Esophagus (tissue), 2 donors: ENCODE measurements around the gene LAMA3. TPM values are rescaled to one million over a fixed set of nuclear protein-coding genes. Genes with fewer than 3 reads are reported as not detected.
A peak's percentile ranks its signal among the peaks of the same experiment; 100 is the strongest.

Experiments
- H3K27ac ChIP-seq, 2 donors: one replicate each; pipeline ENCODE4 v1.5.1; 2013; ENCODE audit warnings: low read depth in 2 of 2, mild to moderate bottlenecking in 2 of 2, inconsistent platforms in 1 of 2, low read length in 1 of 2, moderate library complexity in 1 of 2
- H3K27me3 ChIP-seq, 2 donors: one replicate each; pipeline ENCODE4 v1.6.1; 2013; ENCODE audit warnings: low read length in 2 of 2, control low read depth in 1 of 2, mild to moderate bottlenecking in 1 of 2; ENCODE audit not compliant: insufficient read depth in 2 of 2, control insufficient read depth in 1 of 2
- H3K36me3 ChIP-seq, 2 donors: one replicate each; pipeline ENCODE4 v1.6.1; 2013; ENCODE audit warnings: low read length in 1 of 2; ENCODE audit not compliant: control insufficient read depth in 2 of 2, insufficient read depth in 2 of 2
- H3K4me1 ChIP-seq, 2 donors: one replicate each; pipeline ENCODE4 v1.6.1; 2013; ENCODE audit warnings: low read length in 1 of 2; ENCODE audit not compliant: control insufficient read depth in 2 of 2, insufficient read depth in 2 of 2
- H3K4me3 ChIP-seq, 2 donors: one replicate each; pipeline ENCODE4 v1.5.1; 2013; ENCODE audit warnings: low read length in 2 of 2, mild to moderate bottlenecking in 2 of 2, low read depth in 1 of 2, moderate library complexity in 1 of 2
- H3K9me3 ChIP-seq, 2 donors: one replicate each; pipeline ENCODE4 v1.6.1; 2013; ENCODE audit warnings: mild to moderate bottlenecking in 2 of 2, low read depth in 1 of 2, low read length in 1 of 2, moderate library complexity in 1 of 2; ENCODE audit not compliant: control insufficient read depth in 2 of 2, insufficient read depth in 1 of 2
- WGBS, 2 donors: extraction: QIAGEN DNeasy Blood & Tissue Kit; methylation state at CpG; one replicate each; pipeline ENCODE4 v1.1.7; 2013; 5-methylcytosine and 5-hydroxymethylcytosine counted together
- polyA plus RNA-seq, 2 donors: library from polyadenylated mRNA; stranded (reverse); fragments of 200-250 nt; gene quantifications; one replicate each; pipeline ENCODE4 v1.2.3, GENCODE V29; 2013
- donor health status: healthy with polysubstance abuse.
- donor health status: Bipolar disorder and iron deficiency.

The LAMA3 gene
- polyA plus RNA-seq, 2 donors, result 8.0 to 11.5 TPM

DNA sequence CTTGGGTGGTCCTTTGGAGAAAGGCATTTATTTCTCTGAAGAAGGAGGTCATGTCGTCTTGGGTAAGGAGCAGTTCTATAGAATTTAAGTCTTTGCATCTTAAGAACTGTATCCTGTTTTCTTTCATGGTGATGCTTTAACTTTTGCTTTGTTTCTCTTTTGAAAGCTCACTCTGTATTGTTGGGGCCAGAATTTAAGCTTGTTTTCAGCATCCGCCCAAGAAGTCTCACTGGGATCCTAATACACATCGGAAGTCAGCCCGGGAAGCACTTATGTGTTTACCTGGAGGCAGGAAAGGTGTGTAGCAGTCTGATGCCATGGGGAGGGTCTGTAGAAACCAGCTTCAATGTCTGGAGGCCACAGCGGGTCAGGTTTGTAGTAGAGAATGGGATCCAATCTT is 260.6 kb downstream of the LAMA3 start:
- H3K36me3 ChIP-seq, result peaks cover 6 to 15% of the 10 kb centered on the region in 2 donors
- WGBS, 2 donors, result 83 to 85% methylated on average over 5 of the region's 5 CpGs

DNA sequence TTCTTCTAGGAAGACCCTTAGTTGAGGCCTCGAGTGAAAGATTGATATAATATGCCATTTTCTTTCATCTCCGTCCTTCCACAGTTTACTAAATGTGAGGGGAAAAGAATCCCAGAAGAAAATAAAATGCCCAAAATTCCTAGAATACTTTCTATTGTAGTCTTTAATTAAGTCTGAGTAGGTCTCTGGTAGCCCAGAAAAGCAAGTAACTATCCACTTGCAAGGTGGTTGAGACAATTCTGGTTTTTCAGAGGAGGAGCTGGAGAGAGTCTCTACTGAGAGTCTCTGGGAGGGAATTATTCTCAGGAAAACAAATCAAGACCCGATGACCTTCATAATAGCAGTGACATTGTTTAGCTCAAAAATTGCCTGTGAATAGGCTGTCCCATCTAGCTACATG is 261.4 kb downstream of the LAMA3 start:
- H3K36me3 ChIP-seq, result peaks cover 0 to 15% of the 10 kb centered on the region in 2 donors
- H3K27ac ChIP-seq, result no peak overlapping the region
- no peaks in the 10 kb centered on the region for H3K9me3 ChIP-seq
- WGBS, 2 donors, result 78 to 85% methylated on average over 3 of the region's 3 CpGs
- H3K4me3 ChIP-seq, result no peak overlapping the region
- H3K4me1 ChIP-seq, result no peaks in the 10 kb centered on the region
- no peaks in the 10 kb centered on the region for H3K27me3 ChIP-seq

More for the DNA sequence above, 260.6 kb downstream of the LAMA3 start:
- Histone ChIP-seq H3K9me3 (no peaks in the 10 kb centered on the region), H3K27me3 (no peaks in the 10 kb centered on the region), H3K27ac (no peak overlapping the region), H3K4me3 (no peak overlapping the region), H3K4me1 (no peaks in the 10 kb centered on the region)

DNA sequence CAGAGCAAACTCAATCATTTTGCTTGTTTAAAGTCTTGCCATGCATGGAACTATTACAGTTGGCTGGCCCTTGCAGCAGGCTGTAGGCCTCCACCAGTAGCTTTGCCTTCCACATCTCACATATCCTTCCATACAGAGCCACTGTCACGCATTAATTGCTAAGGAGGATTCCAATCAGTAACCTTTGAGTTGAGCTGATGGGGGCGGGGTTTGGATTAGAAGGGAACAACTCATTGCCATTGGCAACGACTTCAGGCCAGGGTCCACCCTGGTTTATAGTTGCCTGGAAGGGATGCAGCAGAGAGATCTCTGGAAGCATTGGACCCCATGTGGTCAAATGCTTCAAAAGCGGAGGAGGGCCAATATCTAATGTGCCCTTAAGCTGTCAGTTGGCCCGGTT is 262.0 kb downstream of the LAMA3 start:
- H3K9me3 ChIP-seq, result no peaks in the 10 kb centered on the region
- no peak overlapping the region for H3K4me3 ChIP-seq
- no peak overlapping the region for H3K27ac ChIP-seq
- H3K36me3 ChIP-seq, result peaks cover 0 to 15% of the 10 kb centered on the region in 2 donors
- 81 to 87% methylated on average over 5 of the region's 5 CpGs for WGBS, 2 donors
- no peaks in the 10 kb centered on the region for H3K4me1 ChIP-seq
- H3K27me3 ChIP-seq, result no peaks in the 10 kb centered on the region

DNA sequence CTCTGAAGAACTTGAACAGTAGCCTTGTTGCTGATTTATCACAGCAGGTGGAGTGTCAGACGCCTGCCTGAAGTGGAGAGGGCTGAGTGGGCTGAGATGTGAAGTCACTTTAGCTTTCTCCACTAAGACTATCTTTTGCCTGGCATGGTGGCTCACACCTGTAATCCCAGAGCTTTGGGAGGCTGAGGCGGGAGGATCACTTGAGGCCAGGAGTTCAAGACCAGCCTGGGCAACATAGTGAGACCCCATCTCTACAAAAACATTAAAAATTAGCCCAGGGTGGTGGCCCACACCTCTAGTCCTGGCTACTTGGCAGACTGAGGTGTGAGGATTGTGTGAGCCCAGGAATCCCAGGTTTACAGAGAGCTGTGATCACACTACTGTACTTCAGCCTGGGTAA is 264.7 kb downstream of the LAMA3 start:
- no peaks in the 10 kb centered on the region for H3K4me1 ChIP-seq
- 90 to 95% methylated on average over 2 of the region's 2 CpGs for WGBS, 2 donors
- H3K27me3 ChIP-seq, result no peaks in the 10 kb centered on the region
- H3K36me3 ChIP-seq, result peaks cover 0 to 13% of the 10 kb centered on the region in 2 donors
- no peak overlapping the region for H3K4me3 ChIP-seq
- H3K27ac ChIP-seq, result no peak overlapping the region
- H3K9me3 ChIP-seq, result no peaks in the 10 kb centered on the region

DNA sequence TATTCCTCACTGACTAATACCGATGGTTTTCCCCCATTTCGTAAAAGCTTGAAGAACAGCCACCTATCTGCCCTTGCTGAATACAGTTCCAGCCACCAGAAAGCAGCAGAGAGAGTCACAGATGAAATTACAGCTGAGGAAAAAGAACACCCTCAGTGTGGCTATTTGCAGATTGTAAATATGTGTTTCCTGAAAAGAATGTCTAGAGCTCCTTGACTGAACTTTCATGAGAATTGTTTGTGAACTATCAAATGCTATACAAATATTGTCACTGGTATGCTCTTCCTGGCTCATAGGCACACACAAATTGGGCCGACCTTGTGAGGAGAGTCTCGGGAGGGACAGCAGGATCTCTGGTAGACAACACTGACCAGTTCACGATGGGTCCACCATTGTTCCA is 267.2 kb downstream of the LAMA3 start:
- WGBS, 2 donors, result 92 to 93% methylated on average over 5 of the region's 5 CpGs
- H3K27ac ChIP-seq, result no peak overlapping the region
- peaks cover 0 to 3% of the 10 kb centered on the region in 2 donors for H3K4me1 ChIP-seq
- H3K4me3 ChIP-seq, result no peak overlapping the region
- no peaks in the 10 kb centered on the region for H3K9me3 ChIP-seq
- H3K36me3 ChIP-seq, result peaks cover 0 to 8% of the 10 kb centered on the region in 2 donors
- no peaks in the 10 kb centered on the region for H3K27me3 ChIP-seq

DNA sequence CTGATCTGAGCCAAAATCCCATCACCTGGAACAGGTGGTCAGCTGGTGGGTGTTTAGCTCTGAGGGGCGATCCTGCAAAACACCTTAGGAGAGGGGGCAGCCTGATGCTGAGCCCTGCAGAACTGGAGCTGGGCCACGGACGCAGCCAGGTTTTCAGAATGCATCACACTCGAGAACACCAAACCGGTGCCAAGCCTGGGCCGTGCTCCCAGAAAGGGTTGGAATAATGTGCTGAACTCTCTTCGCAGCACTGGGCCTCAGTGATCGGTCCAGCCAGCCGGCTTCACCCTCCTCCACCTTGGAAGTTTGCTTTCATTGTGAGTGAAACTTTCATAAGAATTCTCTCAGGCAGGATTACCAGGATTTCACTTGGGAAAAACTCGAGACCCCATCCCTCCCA is 268.8 kb downstream of the LAMA3 start:
- Histone ChIP-seq H3K9me3 (no peaks in the 10 kb centered on the region), H3K4me1 (peaks cover 0 to 3% of the 10 kb centered on the region in 2 donors), H3K27ac (no peak overlapping the region), H3K36me3 (peaks cover 0 to 1% of the 10 kb centered on the region in 2 donors), H3K4me3 (no peak overlapping the region), H3K27me3 (no peaks in the 10 kb centered on the region)
- 26 to 40% methylated on average over 10 of the region's 10 CpGs for WGBS, 2 donors

DNA sequence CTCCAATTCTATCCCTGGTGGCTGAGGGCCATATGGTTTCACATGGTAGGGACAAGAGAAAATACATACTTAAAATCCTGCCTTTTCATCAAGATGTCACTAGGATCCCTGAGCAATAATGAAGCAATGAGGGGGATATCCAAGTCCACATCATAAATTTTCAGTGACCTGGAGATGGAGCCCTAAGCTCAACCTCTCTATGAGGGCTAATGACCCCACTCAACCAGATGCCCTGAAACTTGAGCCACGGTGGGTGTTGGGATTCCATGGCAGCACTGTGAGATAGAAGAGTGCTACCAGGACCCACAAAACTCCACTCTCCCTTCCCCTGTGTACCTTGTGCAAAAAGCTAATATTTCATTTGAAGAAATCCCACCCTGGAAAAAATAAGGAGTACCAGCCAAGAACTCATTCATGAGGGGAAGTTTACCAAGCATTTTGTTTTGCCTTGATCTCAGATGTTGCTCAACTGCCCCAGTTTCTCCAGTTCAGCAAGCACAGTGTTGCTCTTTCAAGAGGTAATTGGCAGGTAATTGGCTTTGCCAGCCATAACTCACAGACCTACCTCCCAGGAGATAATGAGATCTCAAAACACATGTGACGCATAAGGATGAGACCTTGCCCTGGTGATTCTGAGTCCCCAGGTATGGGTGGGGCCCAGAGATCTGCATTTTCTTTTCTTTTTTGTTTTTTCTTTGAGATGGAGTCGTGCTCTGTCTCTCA is 274.4 kb downstream of the LAMA3 start:
- Histone ChIP-seq H3K27ac (no peak overlapping the region), H3K4me1 (peaks cover 3 to 12% of the 10 kb centered on the region in 2 donors), H3K9me3 (no peaks in the 10 kb centered on the region), H3K4me3 (no peak overlapping the region), H3K27me3 (no peaks in the 10 kb centered on the region), H3K36me3 (no peaks in the 10 kb centered on the region)
- WGBS, 2 donors, result 79 to 84% methylated on average over 3 of the region's 3 CpGs

DNA sequence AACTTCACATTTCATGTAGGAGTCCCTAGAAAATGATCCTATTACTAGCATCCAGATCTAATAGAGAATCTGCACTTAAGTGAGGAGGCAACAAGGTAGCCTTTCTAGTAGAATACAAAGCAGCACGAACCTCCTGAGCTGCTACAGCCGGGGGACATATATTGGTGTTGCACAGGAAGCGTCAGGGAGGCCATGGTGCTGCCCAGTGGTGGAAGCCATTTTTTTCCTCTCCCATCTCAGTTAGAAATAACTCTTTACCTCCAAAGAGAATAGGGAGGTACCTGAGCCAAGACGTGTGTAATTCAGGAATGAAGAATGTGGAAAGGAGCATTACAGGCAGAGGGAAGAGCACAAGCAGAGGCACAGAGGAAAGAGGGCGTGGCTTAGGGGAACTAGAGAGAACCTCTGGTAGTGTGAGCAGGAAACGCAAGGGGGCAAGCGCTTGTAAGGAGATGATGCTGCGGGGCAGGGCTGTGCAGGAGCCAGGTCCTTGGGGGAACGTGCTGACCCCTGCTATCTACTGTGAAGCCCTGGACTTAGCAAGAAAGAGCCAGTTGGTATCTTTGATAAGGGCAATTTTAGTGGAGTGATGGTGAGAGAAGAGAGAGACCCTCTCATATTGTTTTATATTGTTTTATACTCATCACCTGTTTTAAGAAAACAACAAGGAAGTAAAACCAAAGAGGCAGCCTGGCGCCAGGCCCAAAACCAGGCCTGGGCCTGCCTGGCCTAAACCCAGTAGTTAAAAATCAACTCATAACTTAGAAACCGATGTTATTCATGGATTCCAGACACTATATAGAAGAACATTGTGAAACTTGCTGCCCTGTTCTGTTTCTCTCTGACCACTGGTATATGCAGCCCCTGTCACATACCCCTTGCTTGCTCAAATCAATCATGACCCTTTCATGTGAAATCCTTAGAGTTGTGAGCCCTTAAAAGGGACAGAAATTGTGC is 275.3 kb downstream of the LAMA3 start:
- peaks cover 3 to 12% of the 10 kb centered on the region in 2 donors for H3K4me1 ChIP-seq
- H3K27me3 ChIP-seq, result no peaks in the 10 kb centered on the region
- H3K27ac ChIP-seq, result peak overlapping the region; percentile 38 to 52
- 64 to 69% methylated on average over 11 of the region's 11 CpGs for WGBS, 2 donors
- H3K36me3 ChIP-seq, result no peaks in the 10 kb centered on the region
- H3K4me3 ChIP-seq, result no peak overlapping the region
- no peaks in the 10 kb centered on the region for H3K9me3 ChIP-seq

DNA sequence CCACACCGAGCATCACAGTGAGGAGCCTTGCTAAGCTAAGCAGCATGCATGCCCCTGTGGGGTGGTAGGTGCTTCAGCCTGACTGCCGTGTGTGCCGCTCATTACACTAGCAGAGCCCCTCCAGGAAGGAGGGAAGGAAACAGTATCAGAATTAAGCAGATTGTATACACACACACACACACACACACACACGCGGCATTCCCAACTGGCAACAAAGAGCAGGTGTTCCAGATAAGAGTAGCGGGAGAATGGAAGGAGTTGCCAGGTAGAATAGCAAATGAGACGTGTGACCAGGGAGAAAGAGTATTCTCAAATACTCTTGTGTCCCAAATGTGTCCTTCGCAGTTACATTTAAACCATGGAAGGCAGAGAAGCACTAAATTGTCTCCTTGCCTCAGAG is 277.7 kb downstream of the LAMA3 start:
- Histone ChIP-seq H3K27me3 (no peaks in the 10 kb centered on the region), H3K4me3 (no peak overlapping the region), H3K4me1 (peaks cover 0 to 12% of the 10 kb centered on the region in 2 donors), H3K36me3 (no peaks in the 10 kb centered on the region), H3K9me3 (no peaks in the 10 kb centered on the region), H3K27ac (no peak overlapping the region)
- 77 to 92% methylated on average over 8 of the region's 8 CpGs for WGBS, 2 donors
